Mucosa of descending colon (tissue), 3 donors: ENCODE measurements around the gene ACTR1A. TPM values are rescaled to one million over a fixed set of nuclear protein-coding genes. Genes with fewer than 3 reads are reported as not detected.

Experiments used
- ATAC-seq: fragments of 200-7000 bp; cut with Tn5 transposase; one replicate; pipeline ENCODE4 v1.9.1; 2020; ENCODE audit warnings: mild to moderate bottlenecking, moderate library complexity
- DNase-seq, 3 donors: peaks; one replicate each; pipeline ENCODE4 v3.0.0-alpha.2; 2020
- H3K36me3 ChIP-seq: fragments of 200-600 bp; one replicate; pipeline ENCODE4 v1.8.0; 2021; ENCODE audit warnings: low read depth, mild to moderate bottlenecking
- H3K4me1 ChIP-seq: fragments of 200-600 bp; one replicate; pipeline ENCODE4 v1.8.0; 2021; ENCODE audit warnings: low read depth, mild to moderate bottlenecking
- H3K4me3 ChIP-seq: fragments of 200-600 bp; one replicate; pipeline ENCODE4 v1.8.0; 2021; ENCODE audit warnings: mild to moderate bottlenecking
- H3K9me3 ChIP-seq: fragments of 200-600 bp; one replicate; pipeline ENCODE4 v1.8.0; 2021; ENCODE audit warnings: mild to moderate bottlenecking
- intact Hi-C, 2 donors: fragments of 100-400 bp; cut with DNase I in 1 of 2; cut with micrococcal nuclease in 1 of 2; formaldehyde crosslinking; loops; one replicate each; pipeline versions ENCODE4 v1.11.0 to v1.11.1; 2022; cut with DNase I, micrococcal nuclease
- total RNA-seq, 3 donors: library from RNA; stranded (reverse); fragmentation: NEBNext Ultra II Directional in 2 of 3; extraction: Animal tissue kit (Norgen Biotek cat#: 25700) in 2 of 3; gene quantifications; one replicate each; pipeline versions ENCODE4 v1.2.1 to v1.2.4, GENCODE V29; 2021 to 2023
- TF ChIP-seq, protein P1 (sequence below): fragments of 200-600 bp; IDR thresholded peaks from one replicate; pipeline ENCODE4 v1.8.0; 2022; ENCODE audit warnings: antibody characterized with exemption, mild to moderate bottlenecking
- donor health status: DM: no; HTN: no; CAD: no; lungs with moderate emphysema.
- donor health status: DM: no; HTN: no; CAD: no.
- donor health status: DM: no; HTN: yes; CAD: no.

The ACTR1A gene
- total RNA-seq, 3 donors from 2014 or later = 70.6 to 121 (median 77.7) TPM

GRCh38 chr10:102514487-102515311, 12.2 kb upstream of the ACTR1A start:
- ATAC-seq = no peak
- no peak overlapping the region for H3K4me3 ChIP-seq
- no peaks in the 10 kb centered on the region for H3K9me3 ChIP-seq
- intact Hi-C loops = no loop called here
- TF ChIP-seq, protein P1, sequence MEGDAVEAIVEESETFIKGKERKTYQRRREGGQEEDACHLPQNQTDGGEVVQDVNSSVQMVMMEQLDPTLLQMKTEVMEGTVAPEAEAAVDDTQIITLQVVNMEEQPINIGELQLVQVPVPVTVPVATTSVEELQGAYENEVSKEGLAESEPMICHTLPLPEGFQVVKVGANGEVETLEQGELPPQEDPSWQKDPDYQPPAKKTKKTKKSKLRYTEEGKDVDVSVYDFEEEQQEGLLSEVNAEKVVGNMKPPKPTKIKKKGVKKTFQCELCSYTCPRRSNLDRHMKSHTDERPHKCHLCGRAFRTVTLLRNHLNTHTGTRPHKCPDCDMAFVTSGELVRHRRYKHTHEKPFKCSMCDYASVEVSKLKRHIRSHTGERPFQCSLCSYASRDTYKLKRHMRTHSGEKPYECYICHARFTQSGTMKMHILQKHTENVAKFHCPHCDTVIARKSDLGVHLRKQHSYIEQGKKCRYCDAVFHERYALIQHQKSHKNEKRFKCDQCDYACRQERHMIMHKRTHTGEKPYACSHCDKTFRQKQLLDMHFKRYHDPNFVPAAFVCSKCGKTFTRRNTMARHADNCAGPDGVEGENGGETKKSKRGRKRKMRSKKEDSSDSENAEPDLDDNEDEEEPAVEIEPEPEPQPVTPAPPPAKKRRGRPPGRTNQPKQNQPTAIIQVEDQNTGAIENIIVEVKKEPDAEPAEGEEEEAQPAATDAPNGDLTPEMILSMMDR = no peak
- peaks cover 3% of the 10 kb centered on the region for H3K36me3 ChIP-seq
- DNase-seq = no peak
- no peaks in the 10 kb centered on the region for H3K4me1 ChIP-seq

DNA sequence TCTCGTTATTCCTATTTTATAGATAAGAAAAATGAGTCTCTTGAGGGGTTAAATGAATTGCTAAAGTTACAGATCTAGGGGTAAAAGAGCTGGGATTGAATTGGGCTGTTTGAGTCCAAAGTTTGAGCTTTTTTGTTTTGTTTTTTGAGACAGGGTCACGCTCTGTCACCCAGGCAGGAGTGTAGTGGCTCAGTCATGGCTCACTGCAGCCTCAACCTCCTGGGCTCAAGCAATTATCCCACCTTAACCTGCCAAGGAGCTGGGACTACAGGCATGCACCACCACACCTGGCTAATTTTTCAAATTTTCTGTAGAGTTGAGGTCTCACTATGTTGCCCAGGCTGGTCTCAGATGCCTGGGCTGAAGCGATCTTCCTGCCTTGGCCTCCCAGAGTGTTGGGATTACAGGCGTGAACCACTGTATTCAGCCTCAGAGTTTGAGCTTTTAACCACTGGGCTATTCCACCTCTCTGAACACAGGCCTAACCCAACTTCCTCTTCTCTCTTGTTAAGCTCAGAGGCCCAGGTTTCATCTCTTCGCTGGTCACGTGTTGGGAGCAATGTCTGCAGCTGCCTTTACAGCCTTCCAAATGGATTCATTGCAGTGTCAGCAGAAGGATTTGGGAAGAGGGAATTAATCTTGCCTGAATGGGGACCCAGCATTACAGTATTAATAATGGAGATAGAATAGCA, 9.2 kb upstream of the ACTR1A start:
- DNase-seq = peak in 1 of 3 donors; percentile 13
- Histone ChIP-seq H3K9me3 (no peaks in the 10 kb centered on the region), H3K36me3 (peaks cover 3% of the 10 kb centered on the region), H3K4me1 (no peaks in the 10 kb centered on the region), H3K4me3 (no peak overlapping the region)
- TF ChIP-seq, protein P1 = no peak
- intact Hi-C loops = no loop called here
- ATAC-seq = peak; percentile 39

GRCh38 chr10:102509387-102509786, 6.9 kb upstream of the ACTR1A start:
- H3K36me3 ChIP-seq = peaks cover 3% of the 10 kb centered on the region
- peaks cover 5% of the 10 kb centered on the region for H3K4me1 ChIP-seq
- intact Hi-C loops = loop anchor here in 1 of 2 donors (10.0 kb wide), 1 partner anchor 75 kb away; no protein-coding TSS in a partner anchor
- DNase-seq (no peak), ATAC-seq (no peak)
- TF ChIP-seq, protein P1 = no peak
- H3K4me3 ChIP-seq = no peak overlapping the region
- no peaks in the 10 kb centered on the region for H3K9me3 ChIP-seq

DNA sequence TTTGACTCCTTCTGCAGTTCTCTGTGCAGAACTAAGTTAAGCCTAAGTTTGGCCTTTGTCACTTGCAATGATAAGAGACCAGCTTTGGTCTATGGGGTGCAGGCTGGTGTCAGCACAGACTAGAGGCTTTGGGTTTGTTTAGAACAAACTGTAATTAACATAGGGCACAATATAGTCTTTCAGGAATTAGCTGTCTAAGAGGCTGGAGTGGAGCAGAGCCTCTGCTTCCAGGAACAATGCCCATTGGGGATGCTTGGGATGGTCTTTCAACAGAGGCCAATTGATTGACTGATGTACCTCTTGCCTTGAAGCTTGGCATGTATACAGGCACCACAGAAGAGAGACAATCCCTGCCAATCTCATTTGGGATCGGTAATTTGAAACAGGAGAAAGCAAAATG, 6.0 kb upstream of the ACTR1A start:
- intact Hi-C loops = loop anchor here in 1 of 2 donors (10.0 kb wide), 1 partner anchor 76 kb away; no protein-coding TSS in a partner anchor
- peaks cover 7% of the 10 kb centered on the region for H3K4me1 ChIP-seq
- H3K36me3 ChIP-seq = peaks cover 3% of the 10 kb centered on the region
- DNase-seq = no peak
- no peaks in the 10 kb centered on the region for H3K9me3 ChIP-seq
- H3K4me3 ChIP-seq = no peak overlapping the region
- TF ChIP-seq, protein P1 = no peak
- ATAC-seq = no peak

- Histone ChIP-seq H3K4me1 (peaks cover 14% of the 10 kb centered on the region), H3K36me3 (peaks cover 6% of the 10 kb centered on the region), H3K4me3 (no peak overlapping the region), H3K9me3 (no peaks in the 10 kb centered on the region)
- intact Hi-C loops = loop anchor here in 1 of 2 donors (10.0 kb wide), 1 partner anchor 77 kb away; no protein-coding TSS in a partner anchor
- TF ChIP-seq, protein P1 = no peak
- DNase-seq (no peak), ATAC-seq (no peak)
These were observed 5.0 kb upstream of the ACTR1A start for GRCh38 chr10:102507521-102507920.
